ENCODE measurements around the gene MAGEA9. TPM values are rescaled to one million over a fixed set of nuclear protein-coding genes. Genes with fewer than 3 reads are reported as not detected.
"Not testable (repeated sequence)": the region's sequence is repeated elsewhere in the genome, so short reads cannot be mapped to it uniquely, and the experiment has no call there.

MAGEA9 gene
- polyA plus RNA-seq (2013, experiment 1 of 2): not detected
- not detected for polyA plus RNA-seq (2013, experiment 2 of 2)

- H3K18ac ChIP-seq (ENCODE audit: low read length); H2BK12ac ChIP-seq (ENCODE audit: low read length); H3K36me3 ChIP-seq (replicated peaks in 1 of 2; ENCODE audit: control insufficient read depth in 2 of 2, insufficient read depth in 2 of 2, low read length in 2 of 2); H3K23ac ChIP-seq (ENCODE audit: low read depth, low read length, poor library complexity); H3K4ac ChIP-seq (ENCODE audit: low read length); H3K4me3 ChIP-seq (ENCODE audit: low read length in 2 of 2); H3K14ac ChIP-seq (ENCODE audit: low read length); H3K9me3 ChIP-seq (replicated peaks in 1 of 2; ENCODE audit: control insufficient read depth in 2 of 2, insufficient read depth in 1 of 2, low read depth in 1 of 2, low read length in 2 of 2); H2AFZ ChIP-seq (ENCODE audit: low read length); H3K9ac ChIP-seq (ENCODE audit: low read depth, low read length, poor library complexity); H3K4me1 ChIP-seq (ENCODE audit: control insufficient read depth in 2 of 2, insufficient read depth in 1 of 2, low read depth in 1 of 2, low read length in 2 of 2); H2BK120ac ChIP-seq (ENCODE audit: low read depth, low read length); H4K91ac ChIP-seq (ENCODE audit: low read depth, low read length, poor library complexity); H2BK15ac ChIP-seq (ENCODE audit: low read length); H4K8ac ChIP-seq (ENCODE audit: low read depth, low read length); H3K27me3 ChIP-seq (ENCODE audit: control insufficient read depth in 3 of 3, insufficient read depth in 3 of 3, low read depth in 1 of 3, low read length in 3 of 3); H3K27ac ChIP-seq (replicated peaks; ENCODE audit: low read length); H2AK5ac ChIP-seq (ENCODE audit: low read depth, low read length); DNase-seq (ENCODE audit: low spot score); H3K79me1 ChIP-seq (ENCODE audit: low read depth, low read length); H3K4me2 ChIP-seq (ENCODE audit: insufficient read depth, low read length, poor library complexity, severe bottlenecking); H2BK5ac ChIP-seq (ENCODE audit: low read length): not testable (repeated sequence)
- no CpG with 5 or more reads among the region's 14 CpGs for WGBS, 2 donors (ENCODE audit: extremely low coverage in 2 of 2, insufficient read length in 2 of 2, insufficient replicate concordance in 1 of 2)
These were observed at the start of gene MAGEA9 for GRCh38 chrX:149781727-149782126. Gene MAGEA9 (plus strand): TSS chrX:149781930. CDS start chrX:149786211, 4,281 bp downstream.

DNA sequence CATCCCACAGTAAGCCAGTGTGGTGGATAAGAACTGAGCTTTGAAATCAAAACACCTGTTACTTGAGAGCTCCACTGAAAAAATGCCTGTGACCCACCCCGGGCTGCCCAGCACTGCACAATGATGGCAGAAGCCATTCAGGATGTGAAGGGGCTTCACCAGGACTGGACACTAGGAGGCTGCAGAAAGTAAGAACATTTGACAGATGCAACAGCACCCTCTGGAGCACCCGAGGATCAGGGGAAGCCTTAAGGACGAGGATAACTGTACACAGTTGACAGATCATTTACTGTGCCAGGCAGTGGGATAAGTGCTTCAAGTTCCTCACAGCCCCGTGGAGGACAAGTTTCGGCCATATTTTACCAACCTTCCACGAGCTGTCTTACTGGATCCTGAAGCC lies 39.5 kb upstream of the MAGEA9 start:
- not testable (repeated sequence) for H3K79me1 ChIP-seq (ENCODE audit: low read depth, low read length); H2AFZ ChIP-seq (ENCODE audit: low read length); H3K23ac ChIP-seq (ENCODE audit: low read depth, low read length, poor library complexity); H4K91ac ChIP-seq (ENCODE audit: low read depth, low read length, poor library complexity); H3K18ac ChIP-seq (ENCODE audit: low read length); DNase-seq (ENCODE audit: low spot score); H3K4me1 ChIP-seq (ENCODE audit: control insufficient read depth in 2 of 2, insufficient read depth in 1 of 2, low read depth in 1 of 2, low read length in 2 of 2); H2AK5ac ChIP-seq (ENCODE audit: low read depth, low read length); H3K4me2 ChIP-seq (ENCODE audit: insufficient read depth, low read length, poor library complexity, severe bottlenecking); H2BK5ac ChIP-seq (ENCODE audit: low read length); H4K8ac ChIP-seq (ENCODE audit: low read depth, low read length); H3K9ac ChIP-seq (ENCODE audit: low read depth, low read length, poor library complexity); H2BK12ac ChIP-seq (ENCODE audit: low read length); H3K36me3 ChIP-seq (replicated peaks in 1 of 2; ENCODE audit: control insufficient read depth in 2 of 2, insufficient read depth in 2 of 2, low read length in 2 of 2); H3K27me3 ChIP-seq (ENCODE audit: control insufficient read depth in 3 of 3, insufficient read depth in 3 of 3, low read depth in 1 of 3, low read length in 3 of 3); H3K9me3 ChIP-seq (replicated peaks in 1 of 2; ENCODE audit: control insufficient read depth in 2 of 2, insufficient read depth in 1 of 2, low read depth in 1 of 2, low read length in 2 of 2); H3K27ac ChIP-seq (replicated peaks; ENCODE audit: low read length); H2BK15ac ChIP-seq (ENCODE audit: low read length); H3K4me3 ChIP-seq (ENCODE audit: low read length in 2 of 2); H3K4ac ChIP-seq (ENCODE audit: low read length); H3K14ac ChIP-seq (ENCODE audit: low read length); H2BK120ac ChIP-seq (ENCODE audit: low read depth, low read length)
- WGBS, 2 donors (ENCODE audit: extremely low coverage in 2 of 2, insufficient read length in 2 of 2, insufficient replicate concordance in 1 of 2): no CpG with 5 or more reads among the region's 6 CpGs

DNA sequence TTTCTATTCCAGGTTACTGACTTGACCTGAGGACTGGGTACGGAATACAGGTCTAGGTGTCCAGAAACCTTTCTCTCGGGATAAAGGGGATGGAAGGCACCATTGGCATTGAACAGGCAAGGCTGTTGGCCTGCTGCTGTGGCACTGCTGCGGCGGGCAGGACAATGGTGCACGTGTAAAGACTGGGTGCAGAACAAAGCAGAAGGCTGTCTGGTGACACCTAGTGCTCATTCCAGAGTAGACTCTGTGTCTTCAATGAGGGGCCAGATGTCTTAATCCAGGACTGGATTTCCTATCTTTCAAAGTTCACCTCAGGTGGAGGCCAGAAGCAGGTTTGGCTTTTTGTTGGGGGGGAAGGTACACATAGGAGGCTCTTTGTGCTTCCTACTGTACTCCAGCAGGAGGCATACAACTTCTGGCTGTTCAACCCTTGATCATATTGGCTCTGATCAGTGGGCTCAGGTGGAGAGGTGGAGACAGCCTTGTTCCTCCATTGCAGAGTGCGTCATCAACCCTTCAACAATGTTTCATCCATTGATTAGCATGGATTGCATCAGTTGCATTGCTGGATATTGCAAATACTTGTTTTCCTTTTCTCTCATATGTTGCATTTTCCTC lies 35.2 kb upstream of the MAGEA9 start:
- not testable (repeated sequence) for H2BK120ac ChIP-seq (ENCODE audit: low read depth, low read length); H3K4me3 ChIP-seq (ENCODE audit: low read length in 2 of 2)
- no CpG with 5 or more reads among the region's 6 CpGs for WGBS, 2 donors (ENCODE audit: extremely low coverage in 2 of 2, insufficient read length in 2 of 2, insufficient replicate concordance in 1 of 2)

DNA sequence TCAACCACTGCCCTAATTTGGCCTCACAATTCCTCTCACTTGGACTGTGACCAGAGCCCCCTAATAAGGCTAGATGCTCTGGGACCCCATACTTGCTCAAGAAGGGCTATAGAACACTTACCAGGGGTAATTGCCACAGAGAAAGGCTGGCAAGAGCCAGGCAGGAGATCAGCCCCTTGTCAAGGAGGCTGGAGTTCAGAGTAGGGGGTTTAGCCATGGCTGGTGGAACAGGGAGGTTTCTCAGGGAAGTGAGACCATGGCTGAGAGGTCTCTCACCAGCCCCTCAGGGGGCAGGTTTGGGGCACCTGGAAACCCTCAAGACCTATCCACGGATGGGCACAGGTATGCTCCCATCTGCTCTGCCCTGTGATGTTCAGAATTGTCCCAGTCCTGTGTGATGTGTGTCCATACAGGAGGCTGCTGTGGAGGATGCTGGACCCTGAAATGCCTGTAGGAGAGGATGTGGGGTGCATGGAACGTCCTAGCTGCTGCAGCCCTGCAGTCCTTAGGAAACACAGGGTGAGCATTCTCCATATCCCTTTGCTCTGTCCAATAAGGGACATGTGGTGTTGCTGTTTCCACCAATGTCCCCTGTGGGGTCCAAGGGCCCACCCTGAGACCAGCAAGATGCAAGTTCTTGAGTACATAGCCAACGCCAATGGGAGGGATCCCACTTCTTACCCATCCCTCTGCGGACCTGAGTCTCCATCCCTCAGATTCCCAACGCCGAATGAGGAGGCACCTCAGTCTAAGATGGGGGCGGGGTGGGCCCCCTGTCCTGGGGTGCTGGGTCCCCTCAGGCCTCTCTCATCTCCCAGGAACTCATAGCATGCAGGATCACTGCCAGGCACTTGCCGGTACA lies 24.3 kb upstream of the MAGEA9 start:
- no peak overlapping the region for H2AK5ac ChIP-seq (ENCODE audit: low read depth, low read length)
- no CpG with 5 or more reads among the region's 8 CpGs for WGBS, 2 donors (ENCODE audit: extremely low coverage in 2 of 2, insufficient read length in 2 of 2, insufficient replicate concordance in 1 of 2)
- no peak overlapping the region for H2BK15ac ChIP-seq (ENCODE audit: low read length)
- no peak overlapping the region for H3K27ac ChIP-seq (replicated peaks; ENCODE audit: low read length)
- H3K4ac ChIP-seq (ENCODE audit: low read length): peak overlapping the region; percentile 11
- H3K9me3 ChIP-seq (replicated peaks in 1 of 2; ENCODE audit: control insufficient read depth in 2 of 2, insufficient read depth in 1 of 2, low read depth in 1 of 2, low read length in 2 of 2): no peaks in the 10 kb centered on the region
- H3K9ac ChIP-seq (ENCODE audit: low read depth, low read length, poor library complexity): no peak overlapping the region
- no peak overlapping the region for H3K4me3 ChIP-seq (ENCODE audit: low read length in 2 of 2)
- H3K18ac ChIP-seq (ENCODE audit: low read length): no peak overlapping the region
- no peak overlapping the region for H3K4me2 ChIP-seq (ENCODE audit: insufficient read depth, low read length, poor library complexity, severe bottlenecking)
- H2BK5ac ChIP-seq (ENCODE audit: low read length): no peak overlapping the region
- no peak overlapping the region for H3K23ac ChIP-seq (ENCODE audit: low read depth, low read length, poor library complexity)
- H2BK120ac ChIP-seq (ENCODE audit: low read depth, low read length): no peak overlapping the region
- no peak overlapping the region for H4K8ac ChIP-seq (ENCODE audit: low read depth, low read length)
- H3K4me1 ChIP-seq (ENCODE audit: control insufficient read depth in 2 of 2, insufficient read depth in 1 of 2, low read depth in 1 of 2, low read length in 2 of 2): no peaks in the 10 kb centered on the region
- peaks cover 0 to 5% (median 0%) of the 10 kb centered on the region in 3 experiments for H3K27me3 ChIP-seq (ENCODE audit: control insufficient read depth in 3 of 3, insufficient read depth in 3 of 3, low read depth in 1 of 3, low read length in 3 of 3)
- DNase-seq (ENCODE audit: low spot score): no peak
- no peaks in the 10 kb centered on the region for H3K79me1 ChIP-seq (ENCODE audit: low read depth, low read length)
- H3K36me3 ChIP-seq (replicated peaks in 1 of 2; ENCODE audit: control insufficient read depth in 2 of 2, insufficient read depth in 2 of 2, low read length in 2 of 2): no peaks in the 10 kb centered on the region
- H4K91ac ChIP-seq (ENCODE audit: low read depth, low read length, poor library complexity): no peak overlapping the region
- no peak overlapping the region for H2AFZ ChIP-seq (ENCODE audit: low read length)
- no peak overlapping the region for H3K14ac ChIP-seq (ENCODE audit: low read length)
- no peak overlapping the region for H2BK12ac ChIP-seq (ENCODE audit: low read length)

More for the DNA sequence above, 35.2 kb upstream of the MAGEA9 start:
- H3K4me1 ChIP-seq (ENCODE audit: control insufficient read depth in 2 of 2, insufficient read depth in 1 of 2, low read depth in 1 of 2, low read length in 2 of 2); H3K36me3 ChIP-seq (replicated peaks in 1 of 2; ENCODE audit: control insufficient read depth in 2 of 2, insufficient read depth in 2 of 2, low read length in 2 of 2); H2BK5ac ChIP-seq (ENCODE audit: low read length); H3K4ac ChIP-seq (ENCODE audit: low read length); H3K9ac ChIP-seq (ENCODE audit: low read depth, low read length, poor library complexity); H2AFZ ChIP-seq (ENCODE audit: low read length); H3K23ac ChIP-seq (ENCODE audit: low read depth, low read length, poor library complexity); H3K9me3 ChIP-seq (replicated peaks in 1 of 2; ENCODE audit: control insufficient read depth in 2 of 2, insufficient read depth in 1 of 2, low read depth in 1 of 2, low read length in 2 of 2); H2BK15ac ChIP-seq (ENCODE audit: low read length); DNase-seq (ENCODE audit: low spot score); H4K91ac ChIP-seq (ENCODE audit: low read depth, low read length, poor library complexity); H2BK12ac ChIP-seq (ENCODE audit: low read length); H3K27me3 ChIP-seq (ENCODE audit: control insufficient read depth in 3 of 3, insufficient read depth in 3 of 3, low read depth in 1 of 3, low read length in 3 of 3); H3K18ac ChIP-seq (ENCODE audit: low read length); H3K79me1 ChIP-seq (ENCODE audit: low read depth, low read length); H2AK5ac ChIP-seq (ENCODE audit: low read depth, low read length); H3K27ac ChIP-seq (replicated peaks; ENCODE audit: low read length); H3K14ac ChIP-seq (ENCODE audit: low read length); H4K8ac ChIP-seq (ENCODE audit: low read depth, low read length); H3K4me2 ChIP-seq (ENCODE audit: insufficient read depth, low read length, poor library complexity, severe bottlenecking): not testable (repeated sequence)

Measured in neuronal stem cell (in vitro differentiated cells).